ENCODE measurements around the gene CMSS1.

- TF ChIP-seq CTCF (IDR thresholded peaks at IDR 0.05) (no peak), POLR2AphosphoS5 (IDR thresholded peaks at IDR 0.05; ENCODE audit: low read depth, low read length) (no peak), TCF7L2 (IDR thresholded peaks at IDR 0.05; ENCODE audit: low read depth, low read length) (no peak), REST (IDR thresholded peaks at IDR 0.05; ENCODE audit: insufficient read depth in 1 of 2, low read depth in 2 of 2, low read length in 1 of 2) (no peak), SIN3A (IDR thresholded peaks at IDR 0.05; ENCODE audit: borderline replicate concordance, insufficient read depth, low read depth, low read length) (no peak)
Observed at GRCh38 chr3:100063929-100064461, 246.3 kb downstream of the CMSS1 start.
